ENCODE measurements around the gene MAP1A. TPM values are rescaled to one million over a fixed set of nuclear protein-coding genes. Genes with fewer than 3 reads are reported as not detected.
A peak's percentile ranks its signal among the peaks of the same experiment; 100 is the strongest.

Gene MAP1A
- 1 to 10 TPM in 1 of 3 donors, under 1 TPM in 2; 0.45 to 5.4 (median 1.00) TPM for polyA plus RNA-seq

- WGBS, 3 donors, result 1 to 6% (median 5%) methylated on average over 13 to 15 of the region's 15 CpGs
- no peak within 1 kb of the TSS for H3K27ac ChIP-seq (ENCODE audit: low read depth, low read length)
Observed at GRCh38 chr15:43517354-43518196, at the start of gene MAP1A. Gene MAP1A, plus strand, starts transcription at chr15:43517608. Its CDS starts 3,866 bp downstream, at chr15:43521474.

- 78 to 86% (median 85%) methylated on average over 3 of the region's 3 CpGs for WGBS, 3 donors
- H3K27ac ChIP-seq (ENCODE audit: low read depth, low read length), result no peak overlapping the region
Observed at GRCh38 chr15:43469867-43470266, 47.5 kb upstream of the MAP1A start.

DNA sequence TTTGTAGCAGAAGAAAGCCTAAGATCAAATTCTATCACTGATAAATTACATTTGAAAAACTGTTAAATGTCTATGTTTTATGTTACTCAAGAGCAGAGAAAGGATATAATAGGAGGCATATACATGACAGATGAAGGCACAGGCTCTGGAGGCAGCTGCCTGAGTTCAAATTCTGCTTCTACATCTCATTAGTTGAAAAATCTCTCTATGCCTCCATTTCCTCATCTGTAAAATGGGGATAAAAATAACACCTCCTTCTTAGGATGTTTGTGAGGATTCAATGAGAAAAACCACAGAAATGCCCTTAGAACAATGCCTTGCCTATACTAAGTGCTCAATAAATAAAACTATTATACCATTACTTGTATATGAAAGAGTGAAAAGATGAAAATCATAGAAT lies 45.4 kb upstream of the MAP1A start:
- H3K27ac ChIP-seq (ENCODE audit: low read depth, low read length), result no peak overlapping the region

- WGBS, 3 donors, result 95 to 97% (median 96%) methylated on average over 15 to 25 of the region's 25 CpGs
- H3K27ac ChIP-seq (ENCODE audit: low read depth, low read length), result no peak overlapping the region
Observed at GRCh38 chr15:43473885-43474284, 43.5 kb upstream of the MAP1A start.

DNA sequence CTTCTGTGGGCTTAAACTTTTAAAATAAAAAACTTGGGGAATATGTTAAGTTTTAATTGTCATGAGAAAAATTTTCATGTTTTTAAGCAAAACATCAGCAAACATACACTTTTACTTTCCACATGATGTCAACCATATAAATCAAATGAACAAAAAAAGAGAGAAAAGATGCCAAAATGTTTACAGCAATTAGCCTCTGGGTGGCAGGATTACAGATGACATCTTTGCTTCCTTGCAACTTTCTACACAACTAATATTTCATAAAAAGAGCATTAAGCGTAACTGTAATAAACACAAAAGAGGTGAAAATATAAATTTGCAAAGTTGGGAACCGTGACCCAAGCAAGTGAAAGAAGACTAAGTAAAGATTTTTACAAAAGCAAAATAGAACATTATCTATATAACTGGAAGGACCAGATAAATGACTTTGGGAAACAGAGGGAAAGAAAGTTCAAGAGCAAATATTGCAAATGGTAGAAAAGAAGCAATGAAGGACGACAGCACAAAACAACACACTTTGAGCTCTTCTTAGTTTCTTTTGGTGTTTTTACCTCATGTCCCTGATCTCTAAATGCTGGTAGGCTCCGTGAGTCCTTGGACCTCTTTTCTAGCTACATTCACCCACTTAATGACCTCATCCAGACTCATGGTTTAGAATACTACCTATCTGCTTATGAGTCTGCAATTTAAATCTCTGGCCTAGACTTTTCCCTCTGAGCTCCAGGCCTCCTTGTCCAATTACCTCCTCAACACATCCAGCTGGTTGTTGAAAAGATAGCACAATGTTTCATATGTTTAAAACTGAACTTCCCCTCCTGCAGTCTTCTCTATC lies 33.9 kb upstream of the MAP1A start:
- WGBS, 3 donors, result 71 to 74% (median 71%) methylated on average over 4 of the region's 4 CpGs
- no peak overlapping the region for H3K27ac ChIP-seq (ENCODE audit: low read depth, low read length)

DNA sequence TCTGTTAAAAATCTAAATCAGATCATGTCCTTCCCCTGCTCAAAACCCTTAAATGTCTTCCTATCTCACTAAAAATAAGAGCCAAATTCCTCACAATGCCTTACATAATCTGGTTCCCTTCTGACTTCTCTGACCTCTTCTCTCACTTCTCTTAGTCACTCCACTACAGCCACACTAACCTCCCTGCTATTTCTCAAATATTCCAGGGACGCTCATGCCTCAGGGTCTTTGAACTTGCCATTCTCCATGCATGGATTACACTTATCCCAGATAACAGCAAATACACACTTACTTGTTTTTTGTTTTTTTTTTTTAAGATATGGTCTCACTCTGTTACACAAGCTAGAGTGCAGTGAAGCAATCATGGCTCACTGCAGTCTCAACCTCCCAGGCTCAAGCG lies 33.0 kb upstream of the MAP1A start:
- 88 to 95% (median 94%) methylated on average over 2 of the region's 2 CpGs for WGBS, 3 donors
- H3K27ac ChIP-seq (ENCODE audit: low read depth, low read length), result no peak overlapping the region

- WGBS, 3 donors, result 89 to 96% (median 95%) methylated on average over 6 of the region's 6 CpGs
Observed at GRCh38 chr15:43487271-43487895, 30.0 kb upstream of the MAP1A start.

DNA sequence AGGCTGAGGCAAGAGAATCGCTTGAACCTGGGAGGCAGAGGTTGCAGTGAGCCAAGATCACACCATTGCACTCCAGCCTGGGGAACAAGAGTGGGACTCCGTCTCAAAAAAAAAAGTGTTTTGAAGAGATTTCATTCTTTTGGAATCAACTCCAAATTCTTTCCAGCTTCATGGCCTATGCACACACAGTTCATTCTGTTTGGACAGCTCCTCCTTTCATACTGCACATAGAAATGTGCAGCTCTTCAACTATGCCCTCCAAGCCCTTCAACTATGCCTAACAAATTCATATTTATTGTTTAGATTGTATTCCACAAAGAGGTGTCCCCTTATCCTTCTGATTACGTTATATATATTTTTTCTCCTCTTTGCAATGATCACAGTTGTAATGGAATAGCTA lies 28.6 kb upstream of the MAP1A start:
- H3K27ac ChIP-seq (ENCODE audit: low read depth, low read length), result no peak overlapping the region
- WGBS, 3 donors, result 87 to 88% (median 87%) methylated on average over 3 of the region's 3 CpGs

More at GRCh38 chr15:43487271-43487895, 30.0 kb upstream of the MAP1A start:
- no peak overlapping the region for H3K27ac ChIP-seq (ENCODE audit: low read depth, low read length)

GRCh38 chr15:43489191-43489590 lies 28.2 kb upstream of the MAP1A start:
- 9 to 10% (median 10%) methylated on average over 1 of the region's 1 CpG for WGBS, 3 donors

GRCh38 chr15:43492266-43492665 lies 25.1 kb upstream of the MAP1A start:
- 6 to 14% (median 11%) methylated on average over 7 of the region's 7 CpGs for WGBS, 3 donors
- no peak overlapping the region for H3K27ac ChIP-seq (ENCODE audit: low read depth, low read length)

More at GRCh38 chr15:43489191-43489590, 28.2 kb upstream of the MAP1A start:
- H3K27ac ChIP-seq (ENCODE audit: low read depth, low read length), result no peak overlapping the region

DNA sequence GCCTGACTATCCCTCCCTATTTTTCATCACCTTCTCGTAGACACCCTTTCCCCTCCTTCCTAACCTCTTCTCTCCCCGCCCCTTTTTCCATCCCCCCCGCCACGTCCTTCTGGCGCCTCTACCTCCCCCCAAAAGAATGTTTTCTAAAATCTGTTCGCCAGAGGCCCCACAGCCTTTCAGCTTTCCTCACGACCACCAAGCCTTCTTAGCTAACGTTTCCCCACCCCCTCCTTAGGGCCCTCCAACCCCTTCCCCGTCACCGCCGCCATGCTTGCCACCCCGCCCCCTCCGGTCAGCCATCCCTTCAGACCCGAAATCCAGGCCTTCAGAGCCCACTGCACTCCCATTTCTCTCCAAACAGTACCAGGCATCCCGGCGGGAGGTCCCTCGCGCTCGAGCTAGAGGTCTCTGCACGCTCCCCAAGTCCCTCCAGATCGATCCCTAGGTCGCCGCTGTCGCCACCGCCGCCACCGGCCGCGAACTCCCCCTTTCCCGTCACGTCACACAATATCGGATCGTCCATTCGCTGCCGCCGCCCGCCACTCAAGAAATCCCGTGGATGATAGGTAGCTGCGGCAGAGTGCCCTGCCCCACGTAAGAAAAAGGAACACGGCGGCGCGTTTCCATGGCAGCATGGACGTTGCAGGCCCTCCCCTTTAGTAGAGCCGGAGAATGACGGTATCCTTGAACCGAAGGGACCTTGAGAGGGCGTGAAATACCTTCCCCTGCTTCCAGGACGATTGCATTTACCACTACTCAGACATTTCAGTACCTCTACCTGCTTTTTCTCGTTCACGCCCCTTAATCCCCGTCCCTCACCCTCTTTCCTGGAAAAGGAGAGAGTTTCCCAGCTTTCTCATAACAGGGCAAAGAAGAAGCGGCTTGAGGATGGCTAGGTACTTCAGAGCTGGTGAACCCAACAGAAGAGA lies 24.5 kb upstream of the MAP1A start, which contains the start of gene TP53BP1:
TSS of gene TP53BP1 (minus strand) at position 484 of the 929 bp plus-strand sequence. CDS start at position 371, 113 bp downstream.
- 1% methylated on average over 54 of the region's 54 CpGs for WGBS, 3 donors

DNA sequence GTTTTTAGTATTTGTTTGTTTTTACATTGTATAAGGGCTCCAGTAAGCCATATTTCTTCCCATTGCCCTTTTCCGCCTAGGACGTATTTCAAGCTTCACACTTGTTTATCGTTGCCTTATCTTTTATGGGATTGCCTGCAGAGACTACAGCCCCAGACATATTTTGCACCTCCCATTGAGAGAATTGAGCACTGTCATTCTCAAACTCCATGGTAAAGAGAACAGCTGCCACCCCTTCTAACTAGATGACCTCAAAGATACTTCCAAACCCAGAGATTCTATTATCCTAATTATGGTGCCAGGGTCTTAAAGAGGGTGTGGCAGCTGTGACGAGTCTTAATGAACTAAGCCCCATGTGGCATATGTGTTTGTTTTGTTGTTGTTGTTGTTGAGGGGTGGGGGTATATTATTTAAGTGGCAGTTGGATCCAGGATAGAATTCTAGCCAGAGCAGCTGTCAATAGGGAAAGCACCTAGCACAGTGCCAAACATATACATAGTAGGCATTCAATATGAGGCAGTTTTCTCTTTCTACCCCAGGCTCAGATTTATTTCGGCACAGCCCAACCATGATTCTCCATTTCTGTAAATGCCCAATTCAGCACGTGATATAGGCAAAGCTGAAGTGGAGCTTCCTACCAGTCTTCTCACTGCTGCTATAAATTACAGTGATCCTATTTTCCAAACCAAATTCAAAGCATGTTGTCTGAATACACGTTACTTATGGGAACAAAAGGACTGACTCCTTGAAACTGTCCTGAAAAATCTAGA lies 23.5 kb upstream of the MAP1A start:
- 66 to 73% (median 67%) methylated on average over 7 of the region's 7 CpGs for WGBS, 3 donors
- H3K27ac ChIP-seq (ENCODE audit: low read depth, low read length), result no peak overlapping the region

More for the DNA sequence above, 24.5 kb upstream of the MAP1A start, which contains the start of gene TP53BP1:
- H3K27ac ChIP-seq (ENCODE audit: low read depth, low read length), result peak within 1 kb of the TSS; percentile 72

DNA sequence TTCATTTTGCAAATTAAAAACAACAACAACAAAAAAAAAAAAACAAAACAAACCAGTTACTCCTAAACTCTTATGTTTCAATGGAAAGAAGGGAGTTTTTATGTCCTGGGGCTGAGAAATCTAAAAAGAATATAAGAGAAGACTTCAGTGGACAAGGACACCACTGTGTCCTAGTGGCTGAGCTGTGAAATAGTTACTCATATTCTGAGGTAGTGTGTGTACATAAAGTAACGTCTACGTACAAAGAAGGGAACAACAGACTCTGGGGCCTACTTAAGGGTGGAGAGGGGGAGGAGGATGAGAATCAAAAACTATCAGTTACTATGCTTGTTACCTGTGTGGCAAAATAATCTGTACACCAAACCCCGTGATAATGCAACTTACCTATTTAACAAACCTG lies 18.4 kb upstream of the MAP1A start:
- 69% methylated on average over 3 of the region's 3 CpGs for WGBS, 3 donors

GRCh38 chr15:43499635-43500034 lies 17.8 kb upstream of the MAP1A start:
- H3K27ac ChIP-seq (ENCODE audit: low read depth, low read length), result no peak overlapping the region
- WGBS, 3 donors, result 89 to 91% (median 91%) methylated on average over 1 of the region's 1 CpG

More for the DNA sequence above, 18.4 kb upstream of the MAP1A start:
- no peak overlapping the region for H3K27ac ChIP-seq (ENCODE audit: low read depth, low read length)

- H3K27ac ChIP-seq (ENCODE audit: low read depth, low read length), result no peak overlapping the region
- WGBS, 3 donors, result 48 to 71% (median 58%) methylated on average over 1 of the region's 1 CpG
Observed at GRCh38 chr15:43505738-43506137, 11.7 kb upstream of the MAP1A start.

DNA sequence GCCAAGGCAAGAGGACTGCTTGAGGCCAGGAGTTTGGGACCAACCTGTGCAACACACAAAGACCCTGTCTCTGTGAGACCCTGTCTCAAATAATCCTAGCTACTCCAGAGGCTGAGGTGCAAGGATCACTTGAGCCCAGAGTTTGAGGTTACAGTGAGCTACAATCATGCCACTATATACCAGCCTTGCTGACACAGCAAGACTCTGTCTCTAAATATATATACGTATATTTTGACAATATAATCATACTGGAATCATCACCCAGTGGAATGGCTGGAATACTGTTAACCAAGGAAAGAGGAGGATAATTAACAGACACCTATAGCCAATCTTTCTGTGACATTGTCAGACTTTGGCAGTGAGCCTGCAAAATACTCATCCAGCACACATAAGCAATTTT lies 9.0 kb upstream of the MAP1A start:
- no peak overlapping the region for H3K27ac ChIP-seq (ENCODE audit: low read depth, low read length)
- WGBS, 3 donors, result 73 to 89% (median 83%) methylated on average over 1 of the region's 1 CpG

All from adipose tissue (tissue), 3 donors.